SK-N-SH treated with all-trans-retinoic acid at 6 μM for 48 hours (cell line): ENCODE results near the gene RASA3.
"Not testable (repeated sequence)": the region's sequence is repeated elsewhere in the genome, so short reads cannot be mapped to it uniquely, and the experiment has no call there.

Source experiments
- ATAC-seq: fragments of 200-7000 bp; cut with Tn5 transposase; 3 replicates; pipeline ENCODE4 v1.9.1; 2020; ENCODE audit warnings: mild to moderate bottlenecking, moderate library complexity
- ARNTL ChIP-seq: fragments of 450-650 bp; formaldehyde crosslinking; IDR thresholded peaks from 2 replicates; pipeline ENCODE4 v1.5.0; 2020; ENCODE audit warnings: low read depth, mild to moderate bottlenecking, moderate library complexity, borderline replicate concordance
- BACH2 ChIP-seq: fragments of 250-450 bp; sonication (Bioruptor Pico); IDR thresholded peaks from 2 replicates; pipeline ENCODE4 v1.9.0; 2021; ENCODE audit warnings: mild to moderate bottlenecking, borderline replicate concordance
- CREB5 ChIP-seq: fragments of 250-450 bp; sonication (Bioruptor Pico); IDR thresholded peaks from 2 replicates; pipeline ENCODE4 v1.5.1; 2020; ENCODE audit warnings: low read depth, mild to moderate bottlenecking, moderate library complexity
- CSDC2 ChIP-seq: fragments of 250-450 bp; sonication (Bioruptor Pico); IDR thresholded peaks from 2 replicates; pipeline ENCODE4 v1.5.0; 2020; ENCODE audit warnings: mild to moderate bottlenecking, moderate library complexity
- CSRNP3 ChIP-seq: fragments of 250-450 bp; sonication (Bioruptor Pico); IDR thresholded peaks from 2 replicates; pipeline ENCODE4 v1.5.1; 2021; ENCODE audit warnings: mild to moderate bottlenecking, moderate library complexity
- ESRRG ChIP-seq: fragments of 250-450 bp; sonication (Bioruptor Pico); IDR thresholded peaks from 2 replicates; pipeline ENCODE4 v1.6.1; 2021; ENCODE audit warnings: mild to moderate bottlenecking
- GLIS3 ChIP-seq: fragments of 250-450 bp; sonication (Bioruptor Pico); IDR thresholded peaks from 2 replicates; pipeline ENCODE4 v1.5.0; 2020; ENCODE audit warnings: mild to moderate bottlenecking, moderate library complexity
- ISL1 ChIP-seq: fragments of 250-450 bp; sonication (Bioruptor Pico); IDR thresholded peaks from 2 replicates; pipeline ENCODE4 v2.1.2; 2022; ENCODE audit warnings: mild to moderate bottlenecking, moderate library complexity
- OSR1 ChIP-seq: fragments of 250-450 bp; sonication (Bioruptor Pico); IDR thresholded peaks from 2 replicates; pipeline ENCODE4 v1.8.0; 2022; ENCODE audit warnings: moderate library complexity, mild to moderate bottlenecking, inconsistent platforms
- PATZ1 ChIP-seq: fragments of 250-450 bp; sonication (Bioruptor Pico); IDR thresholded peaks from 2 replicates; pipeline ENCODE4 v1.8.0; 2020; ENCODE audit warnings: mild to moderate bottlenecking, moderate library complexity, borderline replicate concordance
- POU6F1 ChIP-seq: fragments of 250-450 bp; sonication (Bioruptor Pico); IDR thresholded peaks from 2 replicates; pipeline ENCODE4 v1.8.0; 2021; ENCODE audit warnings: low read depth, mild to moderate bottlenecking, moderate library complexity, borderline replicate concordance
- PPARA ChIP-seq: fragments of 250-450 bp; sonication (Bioruptor Pico); IDR thresholded peaks from 2 replicates; pipeline ENCODE4 v1.5.0; 2020; ENCODE audit warnings: mild to moderate bottlenecking, borderline replicate concordance
- RARB ChIP-seq: fragments of 250-450 bp; sonication (Bioruptor Pico); IDR thresholded peaks from 2 replicates; pipeline ENCODE4 v1.8.0; 2021; ENCODE audit warnings: mild to moderate bottlenecking, moderate library complexity
- SNAI2 ChIP-seq: fragments of 250-450 bp; sonication (Bioruptor Pico); IDR thresholded peaks from 2 replicates; pipeline ENCODE4 v1.5.0; 2020; ENCODE audit warnings: mild to moderate bottlenecking, moderate library complexity
- TCF4 ChIP-seq: fragments of 250-450 bp; sonication (Bioruptor Pico); IDR thresholded peaks from 2 replicates; pipeline ENCODE4 v1.8.0; 2021; ENCODE audit warnings: mild to moderate bottlenecking, moderate library complexity, borderline replicate concordance
- TOX ChIP-seq: fragments of 250-450 bp; sonication (Bioruptor Pico); IDR thresholded peaks from 2 replicates; pipeline ENCODE4 v1.8.0; 2021; ENCODE audit warnings: mild to moderate bottlenecking, moderate library complexity, borderline replicate concordance
- ZC3H10 ChIP-seq: fragments of 250-450 bp; sonication (Bioruptor Pico); IDR thresholded peaks from 2 replicates; pipeline ENCODE4 v1.5.1; 2021; ENCODE audit warnings: mild to moderate bottlenecking, moderate library complexity
- ZFP3 ChIP-seq: fragments of 250-450 bp; sonication (Bioruptor Pico); IDR thresholded peaks from 2 replicates; pipeline ENCODE4 v1.5.0; 2020; ENCODE audit warnings: mild to moderate bottlenecking, moderate library complexity
- ZFP30 ChIP-seq: fragments of 450-650 bp; formaldehyde crosslinking; IDR thresholded peaks from 2 replicates; pipeline ENCODE4 v1.5.0; 2022; ENCODE audit warnings: mild to moderate bottlenecking, moderate library complexity
- ZNF565 ChIP-seq: fragments of 450-650 bp; formaldehyde crosslinking; conservative IDR thresholded peaks from 2 replicates; pipeline ENCODE4 v1.5.0; 2020; ENCODE audit warnings: low read depth, mild to moderate bottlenecking, moderate library complexity

Gene RASA3

GRCh38 chr13:114103801-114104654 is 28.4 kb downstream of the RASA3 start (continued):
- TF ChIP-seq POU6F1 (CRISPR knock-in tag) (no peak), PPARA (CRISPR knock-in tag) (no peak), ZFP3 (no peak), ARNTL (CRISPR knock-in tag) (no peak), CSDC2 (no peak)

GRCh38 chr13:114103289-114103621 is 29.2 kb downstream of the RASA3 start:
- not testable (repeated sequence) for ATAC-seq

- TF ChIP-seq ZFP30 (CRISPR knock-in tag) (no peak), ISL1 (no peak), CSRNP3 (no peak), GLIS3 (CRISPR knock-in tag) (no peak), OSR1 (no peak), PATZ1 (CRISPR knock-in tag) (no peak), TOX (no peak)
- ATAC-seq = no peak
Measured at GRCh38 chr13:114102521-114103288, 29.7 kb downstream of the RASA3 start.

- no peak for TF ChIP-seq BACH2
- TF ChIP-seq POU6F1 (CRISPR knock-in tag) = no peak
- no peak for TF ChIP-seq CSDC2
- no peak for TF ChIP-seq TOX
- no peak for TF ChIP-seq CREB5
- TF ChIP-seq ZFP3 = no peak
- TF ChIP-seq, all 23 proteins: peak for 0
- no peak for ATAC-seq
Measured at GRCh38 chr13:114102131-114102520, 30.3 kb downstream of the RASA3 start.

- no peak for ATAC-seq
- TF ChIP-seq ESRRG (CRISPR knock-in tag) (no peak), SNAI2 (CRISPR knock-in tag) (no peak), CREB5 (no peak), ZC3H10 (CRISPR knock-in tag) (no peak), TCF4 (CRISPR knock-in tag) (no peak), ZNF565 (CRISPR knock-in tag) (no peak), GLIS3 (CRISPR knock-in tag) (no peak), OSR1 (no peak), CSRNP3 (no peak), ZFP30 (CRISPR knock-in tag) (no peak), ARNTL (CRISPR knock-in tag) (no peak), RARB (CRISPR knock-in tag) (no peak), ISL1 (no peak)
Measured at GRCh38 chr13:114101358-114102130, 30.9 kb downstream of the RASA3 start.
